ENCODE data around the gene FLVCR1.
"Not testable (repeated sequence)": the region's sequence is repeated elsewhere in the genome, so short reads cannot be mapped to it uniquely, and the experiment has no call there.

GRCh38 chr1:212833211-212834207 lies 24.6 kb upstream of the FLVCR1 start:
- not testable (repeated sequence) for TF ChIP-seq CTCF (IDR thresholded peaks at IDR 0.05); ZFX (IDR thresholded peaks at IDR 0.05; ENCODE audit: borderline replicate concordance)

All from 22Rv1 (cell line).